Measurements from ENCODE around the gene KLHL8. TPM values are rescaled to one million over a fixed set of nuclear protein-coding genes. Genes with fewer than 3 reads are reported as not detected.

The KLHL8 gene
- total and polyA plus RNA-seq, 4 donors: 2.9 to 14.4 (median 5.1) TPM

- 94% methylated on average over 1 of the region's 1 CpG for WGBS
- Histone ChIP-seq H3K9ac (ENCODE audit: low read depth in 1 of 2, low read length in 2 of 2) (no peak overlapping the region), H3K4me1 (ENCODE audit: control insufficient read depth in 4 of 4, insufficient read depth in 4 of 4, low read length in 3 of 4) (peaks cover 7 to 24% (median 12%) of the 10 kb centered on the region in 4 donors), H3K9me3 (ENCODE audit: control insufficient read depth in 4 of 4, low read length in 3 of 4) (no peaks in the 10 kb centered on the region), H3K36me3 (ENCODE audit: control insufficient read depth in 4 of 4, insufficient read depth in 3 of 4, low read depth in 1 of 4, low read length in 3 of 4) (no peaks in the 10 kb centered on the region), H3K27me3 (ENCODE audit: control insufficient read depth in 4 of 4, insufficient read depth in 4 of 4, low read length in 3 of 4) (no peaks in the 10 kb centered on the region), H3K4me3 (ENCODE audit: low read depth in 1 of 3, low read length in 3 of 3) (no peak overlapping the region), H3K27ac (ENCODE audit: low read depth in 1 of 2, low read length in 2 of 2) (no peak overlapping the region)
- TF ChIP-seq ATF3 (IDR thresholded peaks at IDR 0.05) (no peak), TAF1 (conservative IDR thresholded peaks at IDR 0.05) (no peak), ZBTB33 (IDR thresholded peaks at IDR 0.05) (no peak), YY1 (IDR thresholded peaks at IDR 0.05) (no peak), RXRA (IDR thresholded peaks at IDR 0.05) (no peak), GABPA (IDR thresholded peaks at IDR 0.05 in 1 of 2, conservative IDR thresholded peaks at IDR 0.05 in 1 of 2) (no peak), HNF4A (conservative IDR thresholded peaks at IDR 0.05) (no peak), SP1 (IDR thresholded peaks at IDR 0.05) (no peak), EGR1 (IDR thresholded peaks at IDR 0.05; ENCODE audit: low read depth in 2 of 2) (no peak), CTCF (IDR thresholded peaks at IDR 0.05; ENCODE audit: low read depth, low read length, missing input control) (no peak), HNF4G (IDR thresholded peaks at IDR 0.05) (no peak), FOXA2 (IDR thresholded peaks at IDR 0.05) (no peak), RAD21 (IDR thresholded peaks at IDR 0.05) (no peak), JUND (IDR thresholded peaks at IDR 0.05) (no peak)
- no peak for DNase-seq (ENCODE audit: low spot score)
These were observed 3.9 kb downstream of the KLHL8 start for GRCh38 chr4:87216469-87216868.

GRCh38 chr4:87213421-87214075 is 6.9 kb downstream of the KLHL8 start:
- no peak for DNase-seq (ENCODE audit: low spot score)
- H3K4me3 ChIP-seq (ENCODE audit: low read depth in 1 of 3, low read length in 3 of 3): no peak overlapping the region
- H3K36me3 ChIP-seq (ENCODE audit: control insufficient read depth in 4 of 4, insufficient read depth in 3 of 4, low read depth in 1 of 4, low read length in 3 of 4): no peaks in the 10 kb centered on the region
- H3K27me3 ChIP-seq (ENCODE audit: control insufficient read depth in 4 of 4, insufficient read depth in 4 of 4, low read length in 3 of 4): no peaks in the 10 kb centered on the region
- peak overlapping the region; percentile 61 to 65 for H3K27ac ChIP-seq (ENCODE audit: low read depth in 1 of 2, low read length in 2 of 2)
- peaks cover 4 to 9% (median 7%) of the 10 kb centered on the region in 4 donors for H3K4me1 ChIP-seq (ENCODE audit: control insufficient read depth in 4 of 4, insufficient read depth in 4 of 4, low read length in 3 of 4)
- no peaks in the 10 kb centered on the region for H3K9me3 ChIP-seq (ENCODE audit: control insufficient read depth in 4 of 4, low read length in 3 of 4)
- 76% methylated on average over 5 of the region's 5 CpGs for WGBS
- no peak overlapping the region for H3K9ac ChIP-seq (ENCODE audit: low read depth in 1 of 2, low read length in 2 of 2)
- TF ChIP-seq TAF1 (conservative IDR thresholded peaks at IDR 0.05) (no peak), EGR1 (IDR thresholded peaks at IDR 0.05; ENCODE audit: low read depth in 2 of 2) (no peak), YY1 (IDR thresholded peaks at IDR 0.05) (no peak), CTCF (IDR thresholded peaks at IDR 0.05; ENCODE audit: low read depth, low read length, missing input control) (no peak), GABPA (IDR thresholded peaks at IDR 0.05 in 1 of 2, conservative IDR thresholded peaks at IDR 0.05 in 1 of 2) (peak in 1 of 2 donors; percentile 9), HNF4G (IDR thresholded peaks at IDR 0.05) (no peak), RAD21 (IDR thresholded peaks at IDR 0.05) (no peak), REST (IDR thresholded peaks at IDR 0.05) (no peak), FOXA2 (IDR thresholded peaks at IDR 0.05) (peak; percentile 39), HNF4A (conservative IDR thresholded peaks at IDR 0.05) (peak; percentile 27 to 34), SP1 (IDR thresholded peaks at IDR 0.05) (no peak)
